K562 (cell line): ENCODE results near the gene DYNLL1. TPM values are rescaled to one million over a fixed set of nuclear protein-coding genes. Genes with fewer than 3 reads are reported as not detected.

Source experiments
- ATAC-seq: fragments of 200-7000 bp; cut with Tn5 transposase; 3 replicates; pipeline ENCODE4 v1.9.1; 2020; ENCODE audit warnings: moderate library complexity
- BruUV-seq: library from RNA; stranded (reverse); fragments of 400-500 nt; replicated peaks from 2 replicates; lab custom pipeline; 2021; lab: Mats Ljungman, UMichigan
- CTCF ChIA-PET: fragments of 300-600 bp; formaldehyde crosslinking; extraction: SDS; loops from one replicate; lab custom pipeline; 2021; ENCODE audit warnings: low intra/inter-chr PET ratio; lab: Yijun Ruan, JAX
- POLR2A ChIA-PET: fragments of 300-600, 350-650 bp; sonication (Branson Sonifier 250); formaldehyde crosslinking; extraction: SDS; loops from one replicate; lab custom pipeline; 2021; ENCODE audit warnings: antibody characterized with exemption, inconsistent platforms; lab: Yijun Ruan, JAX
- DNase-seq, 4 experiments: peaks; one replicate each; pipeline versions ENCODE4 v3.0.0 to v3.0.0-alpha.2; 2011 to 2018; ENCODE audit warnings: low spot score in 3 of 4, mixed read lengths in 3 of 4; ENCODE audit errors: extremely low read depth in 1 of 4
- FAIRE-seq: peaks from 2 replicates; lab custom pipeline; 2011; peaks lifted over from hg19 to GRCh38; lab: Jason Lieb, UNC
- H2AFZ ChIP-seq: 2 replicates; pipeline ENCODE4 v1.6.0; 2011; ENCODE audit warnings: low read depth, low read length, control low read depth, inconsistent platforms
- H3K27ac ChIP-seq: fragments of 200-600 bp; 3 replicates; pipeline ENCODE4 v1.8.0; 2011; ENCODE audit warnings: low read depth, mild to moderate bottlenecking, control low read depth, inconsistent platforms, low read length, moderate library complexity, mixed read lengths; ENCODE audit errors: extremely low read depth
- H3K27me3 ChIP-seq, 2 experiments: fragments of 300-600 bp in 1 of 2; 2 replicates in 1 of 2; 3 replicates in 1 of 2; pipeline versions ENCODE4 v1.6.0 to v1.8.0; 2011; ENCODE audit warnings: inconsistent platforms in 2 of 2, low read length in 2 of 2, mild to moderate bottlenecking in 1 of 2, mixed read lengths in 1 of 2, moderate library complexity in 1 of 2; ENCODE audit not compliant: control insufficient read depth in 2 of 2, insufficient read depth in 2 of 2
- H3K36me3 ChIP-seq: fragments of 300-600 bp; 3 replicates; pipeline ENCODE4 v1.8.0; 2011; ENCODE audit warnings: mild to moderate bottlenecking, low read length, inconsistent platforms; ENCODE audit not compliant: control insufficient read depth, insufficient read depth
- H3K4me1 ChIP-seq, 2 experiments: fragments of 200-600 bp in 1 of 2; replicated peaks in 1 of 2; 2 replicates in 1 of 2; 3 replicates in 1 of 2; pipeline versions ENCODE4 v1.5.1 to v1.8.0; 2011; ENCODE audit warnings: inconsistent platforms in 2 of 2, low read length in 2 of 2, mild to moderate bottlenecking in 1 of 2, mixed read lengths in 1 of 2, moderate library complexity in 1 of 2; ENCODE audit not compliant: control insufficient read depth in 2 of 2, insufficient read depth in 2 of 2
- H3K4me2 ChIP-seq: 2 replicates; pipeline ENCODE4 v1.6.1; 2011; ENCODE audit warnings: low read length, control low read depth, inconsistent platforms, mixed read lengths; ENCODE audit not compliant: insufficient read depth
- H3K4me3 ChIP-seq: fragments of 200-600 bp; sonication (generic), shearing (Covaris generic); 2 replicates; pipeline ENCODE4 v1.5.1; 2016; ENCODE audit warnings: control low read depth, inconsistent platforms
- H3K79me2 ChIP-seq: fragments of 200-600 bp; 3 replicates; pipeline ENCODE4 v1.8.0; 2011; ENCODE audit warnings: low read length, inconsistent platforms; ENCODE audit not compliant: control insufficient read depth, insufficient read depth
- H3K9ac ChIP-seq, 2 experiments: 2 replicates each; pipeline versions ENCODE4 v1.6.0 to v1.6.1; 2011; ENCODE audit warnings: low read depth in 2 of 2, low read length in 2 of 2, control low read depth in 1 of 2, inconsistent platforms in 1 of 2, mild to moderate bottlenecking in 1 of 2, mixed read lengths in 1 of 2; ENCODE audit not compliant: insufficient read depth in 1 of 2
- H3K9me1 ChIP-seq: one replicate; pipeline ENCODE4 v1.6.0; 2011; ENCODE audit warnings: inconsistent platforms, mild to moderate bottlenecking, low read length, moderate library complexity; ENCODE audit not compliant: control insufficient read depth, insufficient read depth
- H3K9me3 ChIP-seq: replicated peaks from 2 replicates; pipeline ENCODE4 v1.5.1; 2011; ENCODE audit warnings: low read depth, low read length, inconsistent platforms; ENCODE audit not compliant: control insufficient read depth, insufficient read depth
- H4K20me1 ChIP-seq: replicated peaks from 2 replicates; pipeline ENCODE4 v1.6.1; 2011; ENCODE audit warnings: low read length, inconsistent platforms, mixed read lengths; ENCODE audit not compliant: control insufficient read depth, insufficient read depth
- ARID1B ChIP-seq: fragments of 450-650 bp; IDR thresholded peaks from 2 replicates; pipeline ENCODE4 v1.6.1; 2016; ENCODE audit warnings: antibody characterized with exemption, mild to moderate bottlenecking, inconsistent platforms
- DDX20 ChIP-seq: fragments of 450-650 bp; IDR thresholded peaks from 2 replicates; pipeline ENCODE4 v1.6.1; 2016; ENCODE audit warnings: missing genetic modification characterization, low read depth, mild to moderate bottlenecking, missing compliant biosample characterization, moderate library complexity
- FOXM1 ChIP-seq, 2 experiments: fragments of 450-650 bp in 1 of 2; sonication (generic) in 1 of 2; formaldehyde crosslinking in 1 of 2; IDR thresholded peaks; 2 replicates each; pipeline versions ENCODE4 v1.6.1 to v1.9.0; 2017 to 2022; ENCODE audit warnings: low read depth in 2 of 2, mild to moderate bottlenecking in 2 of 2, missing genetic modification reagents in 1 of 2, moderate library complexity in 1 of 2
- HBP1 ChIP-seq: fragments of 450-650 bp; formaldehyde crosslinking; IDR thresholded peaks from 2 replicates; pipeline ENCODE4 v1.4.0; 2022; ENCODE audit warnings: missing genetic modification characterization
- ID3 ChIP-seq, 2 experiments: fragments of 250-450 bp in 1 of 2; fragments of 450-650 bp in 1 of 2; sonication (Bioruptor Pico) in 1 of 2; IDR thresholded peaks; 2 replicates each; pipeline versions ENCODE4 v1.6.1 to v1.8.0; 2016 to 2021; ENCODE audit warnings: mild to moderate bottlenecking in 2 of 2, moderate library complexity in 2 of 2, missing compliant biosample characterization in 1 of 2, missing genetic modification characterization in 1 of 2
- JUNB ChIP-seq: fragments of 450-650 bp; formaldehyde crosslinking; conservative IDR thresholded peaks from 2 replicates; pipeline ENCODE4 v1.4.0; 2020; ENCODE audit warnings: mild to moderate bottlenecking
- NR0B1 ChIP-seq: fragments of 450-650 bp; IDR thresholded peaks from one replicate; pipeline ENCODE4 v1.6.1; 2018; ENCODE audit warnings: mild to moderate bottlenecking, moderate library complexity; ENCODE audit not compliant: partially characterized antibody
- USF1 ChIP-seq: sonication (generic); formaldehyde crosslinking; IDR thresholded peaks from 2 replicates; pipeline ENCODE4 v1.9.0; 2022; ENCODE audit warnings: mild to moderate bottlenecking, missing genetic modification reagents
- ZNF444 ChIP-seq: fragments of 250-450 bp; sonication (Bioruptor Pico); IDR thresholded peaks from 2 replicates; pipeline ENCODE4 v1.4.0; 2020; ENCODE audit warnings: mild to moderate bottlenecking, moderate library complexity
- WGBS: fragments of 100-300 bp; shearing (Covaris generic); methylation state at CpG from one replicate; pipeline ENCODE4 v1.1.6; 2016; ENCODE audit warnings: low coverage, mixed read lengths; ENCODE audit not compliant: insufficient coverage; ENCODE audit errors: missing lambda C conversion rate; 5-methylcytosine and 5-hydroxymethylcytosine counted together
- in situ Hi-C: fragments of 300-500 bp; cut with MboI; formaldehyde crosslinking; loops from 4 replicates; pipeline ENCODE4 v1.15.0; 2018; ENCODE audit warnings: inconsistent platforms, mixed read lengths
- intact Hi-C: fragments of 100-400 bp; cut with micrococcal nuclease; formaldehyde crosslinking; loops from 2 replicates; pipeline ENCODE4 v1.14.2; 2022
- polyA plus RNA-seq, 8 experiments: library from polyadenylated mRNA; depleted of rRNA in 4 of 8; stranded (reverse) in 5 of 8; unstranded in 3 of 8; fragments of >200 nt; fragmentation: Nextera tagmentation in 2 of 8; fragmentation: Illumina TruSeq in 1 of 8; extraction: Ambion mirVana in 2 of 8; extraction: Trizol in 1 of 8; gene quantifications; 2 replicates each; pipeline versions ENCODE4 v1.2.1 to v1.2.3, GENCODE V29; 2011 to 2014; ENCODE audit warnings: inconsistent platforms in 1 of 8, missing spikeins in 1 of 8
- total RNA-seq, 7 experiments: library from RNA; depleted of rRNA in 6 of 7; stranded (reverse); fragments of >200 nt in 6 of 7; fragmentation: Illumina TruSeq in 2 of 7; extraction: Trizol in 2 of 7; gene quantifications; 2 replicates each; pipeline versions ENCODE4 v1.2.1 to v1.2.3, GENCODE V29; 2011 to 2021; ENCODE audit warnings: low replicate concordance in 1 of 7
- TF ChIP-seq, protein P1 (sequence below): fragments of 450-650 bp; IDR thresholded peaks from 2 replicates; pipeline ENCODE4 v1.6.1; 2016; ENCODE audit warnings: antibody characterized with exemption
- TF ChIP-seq, protein P2 (sequence below), 3 experiments: fragments of 200-800 bp in 1 of 3; sonication (Bioruptor generic) in 1 of 3; sonication (generic) in 1 of 3; formaldehyde crosslinking in 1 of 3; IDR thresholded peaks; 2 replicates each; pipeline versions ENCODE4 v1.6.1 to v1.8.0; 2016 to 2022; ENCODE audit warnings: mild to moderate bottlenecking in 2 of 3, missing compliant biosample characterization in 2 of 3, missing genetic modification characterization in 2 of 3, missing genetic modification reagents in 1 of 3

The DYNLL1 gene
- total and polyA plus RNA-seq, 9 of the 15 experiments (the other 6 are each of a cell fraction or from before 2014, with no cell fraction given), result 303 to 1,112 (median 468) TPM

DNA sequence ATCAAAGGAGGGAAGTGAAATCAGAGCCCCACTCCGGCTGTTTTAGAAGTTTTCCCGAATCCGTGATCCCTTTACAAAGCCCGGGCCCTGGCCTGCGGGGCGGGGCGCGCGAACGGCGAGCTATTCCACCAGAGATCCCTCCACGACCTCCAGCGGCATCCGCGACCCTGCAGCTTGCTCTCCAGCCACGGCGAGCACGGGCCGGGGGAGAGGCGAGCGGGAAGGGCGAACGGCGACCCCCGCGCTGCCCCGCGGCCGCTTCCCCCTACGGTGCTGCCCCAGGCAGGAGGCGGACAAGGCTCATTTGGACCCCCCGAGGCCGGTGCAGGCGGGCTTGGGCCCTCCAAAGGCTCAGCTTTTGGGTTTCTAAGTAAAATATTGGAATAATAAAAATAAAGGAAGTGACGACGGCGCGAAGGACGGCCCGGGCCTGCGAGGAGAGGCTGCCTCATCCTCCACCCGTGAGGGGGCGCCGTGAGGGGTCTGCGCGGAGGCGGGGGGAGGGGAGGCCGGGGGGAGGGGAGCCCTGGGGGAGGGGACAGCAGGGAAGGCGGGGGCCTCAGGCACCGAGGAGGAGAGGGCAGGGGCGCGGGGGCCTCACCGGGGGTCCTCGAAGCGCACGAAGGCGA is 27.0 kb upstream of the DYNLL1 start:
- Histone ChIP-seq H3K79me2 (peaks cover 92% of the 10 kb centered on the region), H3K27ac (peak overlapping the region; percentile 96), H3K4me1 (peaks cover 20 to 33% of the 10 kb centered on the region in 2 experiments), H4K20me1 (peaks cover 28% of the 10 kb centered on the region), H3K4me3 (peak overlapping the region; percentile 90), H3K4me2 (peak overlapping the region; percentile 97), H3K9ac (peak overlapping the region; percentile 87 to 100), H3K36me3 (peaks cover 46% of the 10 kb centered on the region), H3K9me1 (no peaks in the 10 kb centered on the region), H3K9me3 (no peaks in the 10 kb centered on the region), H3K27me3 (no peaks in the 10 kb centered on the region), H2AFZ (peak overlapping the region; percentile 58; the same call in 1 of the 2 replicates)
- intact Hi-C loops, result loop anchor here (1.0 to 5.0 kb wide), 2 partner anchors 27 to 113 kb away; partner anchors contain the start of genes DYNLL1 and POP5
- in situ Hi-C loops, result no loop called here
- ChIA-PET CTCF (interaction anchor here (1.1 kb wide), 1 partner anchor 28 kb away, joined by 3 read pairs; no protein-coding TSS in a partner anchor), POLR2A (interaction anchor here (0.6 to 3.1 kb wide), 20 partner anchors 9 to 981 kb away, joined by 3 to 23 read pairs (median 4); partner anchors contain the start of genes RNU4-1, RNU4-2 and RPLP0)
- no TSS peak for BruUV-seq
- DNase-seq (peak; percentile 64 to 92 (median 86)), FAIRE-seq (no peak), ATAC-seq (peak; percentile 53)
- WGBS, result under 1% methylated on average over 43 of the region's 57 CpGs
- TF ChIP-seq HBP1 (no peak), NR0B1 (no peak), USF1 (CRISPR knock-in tag) (no peak), ID3 (CRISPR knock-in tag; IDR thresholded peaks at IDR 0.05) (no peak), ID3 (tag; IDR thresholded peaks at IDR 0.05) (no peak), FOXM1 (IDR thresholded peaks at IDR 0.05; ENCODE audit: low read depth) (no peak), FOXM1 (CRISPR knock-in tag; IDR thresholded peaks at IDR 0.05; ENCODE audit: low read depth) (0 out of 2 replicates have a peak, but pooled peaks have one; percentile 7), JUNB (CRISPR knock-in tag) (no peak), DDX20 (tag) (no peak), ZNF444 (CRISPR knock-in tag) (0 out of 2 replicates have a peak, but pooled peaks have one; percentile 56), ARID1B (no peak)
- TF ChIP-seq, protein P1, sequence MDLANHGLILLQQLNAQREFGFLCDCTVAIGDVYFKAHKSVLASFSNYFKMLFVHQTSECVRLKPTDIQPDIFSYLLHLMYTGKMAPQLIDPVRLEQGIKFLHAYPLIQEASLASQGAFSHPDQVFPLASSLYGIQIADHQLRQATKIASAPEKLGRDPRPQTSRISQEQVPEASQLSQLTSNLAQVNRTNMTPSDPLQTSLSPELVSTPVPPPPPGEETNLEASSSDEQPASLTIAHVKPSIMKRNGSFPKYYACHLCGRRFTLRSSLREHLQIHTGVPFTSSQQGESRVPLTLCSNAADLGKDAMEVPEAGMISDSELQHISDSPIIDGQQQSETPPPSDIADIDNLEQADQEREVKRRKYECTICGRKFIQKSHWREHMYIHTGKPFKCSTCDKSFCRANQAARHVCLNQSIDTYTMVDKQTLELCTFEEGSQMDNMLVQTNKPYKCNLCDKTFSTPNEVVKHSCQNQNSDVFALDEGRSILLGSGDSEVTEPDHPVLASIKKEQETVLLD, result no peak
- TF ChIP-seq, protein P2, sequence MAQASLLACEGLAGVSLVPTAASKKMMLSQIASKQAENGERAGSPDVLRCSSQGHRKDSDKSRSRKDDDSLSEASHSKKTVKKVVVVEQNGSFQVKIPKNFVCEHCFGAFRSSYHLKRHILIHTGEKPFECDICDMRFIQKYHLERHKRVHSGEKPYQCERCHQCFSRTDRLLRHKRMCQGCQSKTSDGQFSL (CRISPR knock-in tag; IDR thresholded peaks at IDR 0.05), result no peak
- TF ChIP-seq, protein P2 (tag; IDR thresholded peaks at IDR 0.05), result peak in 1 of 2 experiments; percentile 52; a peak in 1 of 4 replicates
